Measurements from ENCODE around the gene TICAM1.

The TICAM1 gene

DNA sequence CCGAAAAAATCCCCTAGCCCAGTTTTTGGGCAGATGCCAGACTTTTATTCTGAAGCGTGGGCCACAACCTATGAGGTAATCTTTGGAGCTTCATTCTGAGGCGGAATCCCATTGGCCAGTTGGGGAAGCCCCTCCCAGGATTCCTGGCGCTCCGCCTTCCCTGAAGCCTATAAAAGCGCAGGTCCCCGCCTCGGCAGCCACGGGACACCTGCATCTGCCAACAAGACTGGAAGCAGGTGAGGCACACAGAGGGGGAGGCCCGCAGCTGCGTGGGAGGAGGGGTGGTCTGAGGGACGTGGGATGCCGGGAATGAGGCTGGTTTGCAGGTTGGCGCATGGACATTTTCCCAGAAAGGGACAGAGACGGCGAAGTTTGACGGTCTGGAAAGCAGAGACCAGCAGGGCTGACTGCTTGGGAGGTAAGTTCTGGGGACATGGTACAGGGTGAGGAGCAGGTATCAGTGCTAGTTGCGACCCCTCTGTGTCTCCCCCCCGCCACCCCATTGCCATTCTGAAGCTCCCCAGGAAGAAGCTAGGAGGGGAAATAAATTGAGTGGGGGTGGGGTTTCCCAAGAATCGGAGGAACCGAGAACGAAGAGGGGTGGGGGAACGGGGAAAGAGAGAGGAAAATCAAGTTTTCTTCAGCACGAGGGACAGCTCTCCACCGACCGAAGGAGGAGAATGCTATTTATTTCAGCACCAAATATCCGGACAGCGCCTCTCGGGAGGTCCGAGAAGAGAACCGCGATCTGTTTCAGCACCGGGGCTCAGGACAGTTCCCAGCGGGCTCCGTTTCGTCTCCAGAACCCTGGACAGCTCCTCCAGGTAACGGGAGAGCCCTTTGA lies 62.4 kb downstream of the TICAM1 start:
- peak; percentile 80 for DNase-seq

Measured in activated CD4-positive, alpha-beta T cell treated with anti-CD3 and anti-CD28 coated beads, Interleukin-2, amount 50 U/mL, for 1 hour (primary cell).